ENCODE measurements around the gene TNFRSF4. TPM values are rescaled to one million over a fixed set of nuclear protein-coding genes. Genes with fewer than 3 reads are reported as not detected.
A peak's percentile ranks its signal among the peaks of the same experiment; 100 is the strongest.

TNFRSF4 gene
- total and polyA plus RNA-seq, 2 of the 8 experiments (the other 6 are each of a cell fraction or from before 2014, with no cell fraction given): 0.06 TPM; not detected in 1

- no peaks in the 10 kb centered on the region for H3K36me3 ChIP-seq (ENCODE audit: control insufficient read depth in 2 of 4, insufficient read depth in 4 of 4, low read length in 3 of 4)
- peak overlapping the region; percentile 50; the same call in 1 of the 2 replicates for H2BK12ac ChIP-seq (ENCODE audit: low read depth, low read length)
- peak overlapping the region; percentile 6 for H3K56ac ChIP-seq (replicated peaks; ENCODE audit: insufficient read length, low read depth, low read length)
- FAIRE-seq (no peak), DNase-seq (ENCODE audit: low read depth in 1 of 2, low spot score in 2 of 2) (no peak)
- H2AFZ ChIP-seq (ENCODE audit: low read length): no peak overlapping the region
- H3K79me2 ChIP-seq (ENCODE audit: control insufficient read depth in 1 of 2, insufficient read depth in 2 of 2, low read length in 2 of 2): no peaks in the 10 kb centered on the region
- H3K18ac ChIP-seq (ENCODE audit: extremely low read depth, low read length): peak overlapping the region; percentile 48; the same call in 1 of the 2 replicates
- H4K5ac ChIP-seq (ENCODE audit: insufficient read length, low read depth, low read length): no peak overlapping the region
- H2BK20ac ChIP-seq (ENCODE audit: low read length): no peak overlapping the region
- H3K79me1 ChIP-seq (ENCODE audit: low read depth, low read length): no peaks in the 10 kb centered on the region
- H3K4me3 ChIP-seq (ENCODE audit: extremely low read depth in 1 of 4, insufficient read depth in 2 of 4, low read depth in 3 of 4, low read length in 4 of 4): peak overlapping the region; percentile 27 to 58 (median 36); a peak in 7 of 8 replicates
- peaks cover 0 to 13% (median 5%) of the 10 kb centered on the region in 4 experiments; a peak in 6 of 7 replicates for H3K4me1 ChIP-seq (replicated peaks in 1 of 4; ENCODE audit: control insufficient read depth in 3 of 4, insufficient read depth in 4 of 4, low read length in 3 of 4)
- H3K14ac ChIP-seq (ENCODE audit: insufficient read length): no peak overlapping the region
- peak overlapping the region; percentile 85 for H3K4ac ChIP-seq (replicated peaks; ENCODE audit: insufficient read length, low read depth, low read length)
- no peak overlapping the region; the same call in 1 of the 2 replicates for H2BK15ac ChIP-seq (ENCODE audit: low read length)
- no peak overlapping the region for H3K27ac ChIP-seq (ENCODE audit: low read depth, low read length)
- no peak overlapping the region for H4K91ac ChIP-seq (replicated peaks; ENCODE audit: insufficient read length, low read length)
- POLR2A ChIA-PET (ENCODE audit: partially characterized antibody): interaction anchor here (0.8 to 0.9 kb wide), 2 partner anchors 25 to 36 kb away, joined by 3 read pairs; no protein-coding TSS in a partner anchor
- peak overlapping the region; percentile 67 to 92 for H3K4me2 ChIP-seq (ENCODE audit: insufficient read depth in 1 of 2, low read depth in 2 of 2, low read length in 2 of 2)
- H3K23ac ChIP-seq (ENCODE audit: insufficient read length): no peak overlapping the region
- H4K8ac ChIP-seq (ENCODE audit: extremely low read depth, insufficient read depth, low read length): peak overlapping the region; percentile 85; the same call in 1 of the 2 replicates
- H2BK120ac ChIP-seq (replicated peaks; ENCODE audit: low read depth, low read length): no peak overlapping the region
- H3K23me2 ChIP-seq (ENCODE audit: low read depth, low read length): peaks cover 8% of the 10 kb centered on the region; the same call in 1 of the 2 replicates
- CTCF ChIA-PET (ENCODE audit: partially characterized antibody): interaction anchor here (0.6 to 1.9 kb wide), 12 partner anchors 18 to 168 kb away, joined by 3 to 5 read pairs (median 3); no protein-coding TSS in a partner anchor
- no peak overlapping the region for H2BK5ac ChIP-seq (ENCODE audit: low read depth, low read length)
- H2AK5ac ChIP-seq (ENCODE audit: low read depth, low read length): peak overlapping the region; percentile 19; the same call in 1 of the 2 replicates
- no peak overlapping the region for H3K9ac ChIP-seq (replicated peaks in 1 of 4; ENCODE audit: extremely low read depth in 1 of 4, low read depth in 3 of 4, low read length in 3 of 4)
- 30% methylated on average over 31 of the region's 31 CpGs; no CpG with 5 or more reads in 1 of the 2 experiments for WGBS, 2 experiments (ENCODE audit: extremely low coverage in 1 of 2, insufficient coverage in 1 of 2, insufficient read length in 1 of 2, insufficient replicate concordance in 2 of 2, low coverage in 1 of 2, low lambda C conversion rate in 2 of 2, missing lambda C conversion rate in 1 of 2)
- H4K20me1 ChIP-seq (replicated peaks in 1 of 2; ENCODE audit: control insufficient read depth in 1 of 2, insufficient read depth in 2 of 2, low read length in 2 of 2): no peaks in the 10 kb centered on the region
- H3K9me3 ChIP-seq (ENCODE audit: insufficient read depth in 2 of 2, low read depth in 1 of 2, low read length in 1 of 2): no peaks in the 10 kb centered on the region
- H3K27me3 ChIP-seq (replicated peaks in 1 of 4; ENCODE audit: control insufficient read depth in 3 of 4, extremely low read depth in 1 of 4, insufficient read depth in 3 of 4, low read length in 3 of 4): peaks cover 2 to 19% (median 15%) of the 10 kb centered on the region in 4 experiments
- TF ChIP-seq SUZ12 (IDR thresholded peaks at IDR 0.05; ENCODE audit: low read length): peak; percentile 27; the same call in 1 of the 2 replicates
- TF ChIP-seq USF2 (IDR thresholded peaks at IDR 0.05; ENCODE audit: low read length): no peak
- TF ChIP-seq RXRA (IDR thresholded peaks at IDR 0.05; ENCODE audit: insufficient read depth, low read depth, low read length): no peak
- TF ChIP-seq TAF7 (optimal IDR thresholded peaks at IDR 0.05; ENCODE audit: borderline replicate concordance, low read depth, low read length): no peak
- TF ChIP-seq CTBP2 (IDR thresholded peaks at IDR 0.05; ENCODE audit: borderline replicate concordance, insufficient read depth, insufficient read length, low read length): no peak
- TF ChIP-seq CTCF (IDR thresholded peaks at IDR 0.05; ENCODE audit: control extremely low read depth in 1 of 3, insufficient read depth in 1 of 3, low read depth in 1 of 3, low read length in 3 of 3): peak in 1 of 3 experiments; percentile 1; a peak in 1 of 4 replicates
Observed at GRCh38 chr1:1205769-1206375, 8.1 kb downstream of the TNFRSF4 start.
